ENCODE measurements around the gene CALR.
"Not testable (repeated sequence)": the region's sequence is repeated elsewhere in the genome, so short reads cannot be mapped to it uniquely, and the experiment has no call there.

Gene CALR

DNA sequence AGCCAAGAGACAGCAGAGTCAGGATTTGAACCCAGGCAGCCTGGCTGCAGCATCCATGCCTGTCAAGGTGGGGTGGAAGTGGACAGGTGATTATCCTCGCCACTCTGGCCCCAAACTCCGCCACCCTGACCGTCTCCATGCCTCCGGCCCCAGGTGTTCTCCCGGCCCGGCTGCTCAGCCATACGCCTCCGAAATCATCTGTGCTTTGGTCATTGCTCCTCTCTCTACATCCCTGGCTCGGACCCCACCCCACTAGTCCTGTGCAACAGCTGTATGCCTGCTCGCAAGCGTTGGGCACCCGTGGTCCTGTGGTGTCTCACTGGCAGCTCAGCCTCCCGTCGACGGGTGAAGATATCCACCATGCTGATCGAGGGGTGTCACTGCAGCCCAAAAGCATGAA is 34.8 kb downstream of the CALR start:
- Histone ChIP-seq H2AFZ (ENCODE audit: low read depth, low read length, severe bottlenecking) (no peak overlapping the region), H3F3A (ENCODE audit: insufficient read depth) (no peaks in the 10 kb centered on the region), H3K9me3 (ENCODE audit: insufficient read depth, low read length) (no peaks in the 10 kb centered on the region), H3K27ac (ENCODE audit: low read depth, low read length) (no peak overlapping the region), H3K9me2 (replicated peaks; ENCODE audit: insufficient read depth, low read length) (no peaks in the 10 kb centered on the region), H3K4me2 (ENCODE audit: low read depth, low read length, poor library complexity, severe bottlenecking) (no peak overlapping the region), H3K27me3 (ENCODE audit: low read length) (no peaks in the 10 kb centered on the region), H3K79me2 (ENCODE audit: insufficient read depth, low read length) (no peaks in the 10 kb centered on the region), H3K4me3 (ENCODE audit: insufficient read depth, low read length, poor library complexity, severe bottlenecking) (no peak overlapping the region), H4K20me1 (ENCODE audit: low read depth, low read length) (no peaks in the 10 kb centered on the region), H3K9ac (ENCODE audit: low read length) (no peak overlapping the region), H3K36me3 (ENCODE audit: low read length) (no peaks in the 10 kb centered on the region)
- no peak for TF ChIP-seq EZH2phosphoT487 (conservative IDR thresholded peaks at IDR 0.05; ENCODE audit: low read length)
- TF ChIP-seq, protein P1, sequence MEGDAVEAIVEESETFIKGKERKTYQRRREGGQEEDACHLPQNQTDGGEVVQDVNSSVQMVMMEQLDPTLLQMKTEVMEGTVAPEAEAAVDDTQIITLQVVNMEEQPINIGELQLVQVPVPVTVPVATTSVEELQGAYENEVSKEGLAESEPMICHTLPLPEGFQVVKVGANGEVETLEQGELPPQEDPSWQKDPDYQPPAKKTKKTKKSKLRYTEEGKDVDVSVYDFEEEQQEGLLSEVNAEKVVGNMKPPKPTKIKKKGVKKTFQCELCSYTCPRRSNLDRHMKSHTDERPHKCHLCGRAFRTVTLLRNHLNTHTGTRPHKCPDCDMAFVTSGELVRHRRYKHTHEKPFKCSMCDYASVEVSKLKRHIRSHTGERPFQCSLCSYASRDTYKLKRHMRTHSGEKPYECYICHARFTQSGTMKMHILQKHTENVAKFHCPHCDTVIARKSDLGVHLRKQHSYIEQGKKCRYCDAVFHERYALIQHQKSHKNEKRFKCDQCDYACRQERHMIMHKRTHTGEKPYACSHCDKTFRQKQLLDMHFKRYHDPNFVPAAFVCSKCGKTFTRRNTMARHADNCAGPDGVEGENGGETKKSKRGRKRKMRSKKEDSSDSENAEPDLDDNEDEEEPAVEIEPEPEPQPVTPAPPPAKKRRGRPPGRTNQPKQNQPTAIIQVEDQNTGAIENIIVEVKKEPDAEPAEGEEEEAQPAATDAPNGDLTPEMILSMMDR (IDR thresholded peaks at IDR 0.05; ENCODE audit: insufficient read depth, low read length, poor library complexity, severe bottlenecking): no peak

DNA sequence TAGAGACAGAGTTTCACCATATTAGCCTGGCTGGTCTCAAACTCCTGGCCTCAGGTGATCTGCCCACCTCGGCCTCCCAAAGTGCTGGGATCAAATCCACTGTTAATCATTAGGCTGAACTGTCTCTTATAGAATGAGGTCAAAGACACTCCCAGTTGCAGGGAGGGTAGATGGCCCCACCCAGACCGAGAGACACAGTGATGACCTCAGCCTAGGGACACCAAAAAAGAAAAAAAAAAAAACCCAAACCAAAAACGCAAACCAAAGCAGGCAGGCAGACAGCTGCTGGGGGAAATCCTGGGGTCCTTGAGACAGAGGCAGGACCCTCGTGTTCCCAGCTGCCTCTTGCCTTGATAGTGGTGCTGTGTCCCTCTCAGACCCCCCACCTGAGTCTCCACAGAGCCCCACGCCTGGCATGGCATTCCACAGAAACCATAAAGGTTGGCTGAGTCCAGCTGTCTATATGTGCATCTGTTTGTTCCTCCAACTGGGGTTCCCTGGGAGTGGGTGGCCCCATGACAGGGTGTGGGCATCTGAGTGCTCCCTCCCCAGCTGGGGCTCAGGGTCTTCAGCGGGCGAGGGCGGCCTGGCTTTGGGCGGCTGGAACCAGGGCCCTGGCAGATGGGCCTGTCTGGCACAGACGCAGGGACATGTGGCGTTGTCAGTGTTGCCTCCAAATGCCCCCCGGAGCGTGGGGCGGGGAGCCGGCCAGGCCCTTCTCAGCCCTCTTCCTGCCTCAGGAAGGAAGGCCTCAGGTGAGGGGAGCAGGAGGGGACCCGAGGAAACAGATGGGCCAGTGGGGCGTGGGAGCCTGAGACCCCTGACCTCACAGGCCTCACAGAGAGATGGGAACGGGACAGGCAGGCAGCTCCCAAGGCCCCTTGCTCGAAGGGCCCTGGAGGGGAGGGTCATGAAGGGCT is 36.2 kb downstream of the CALR start:
- TF ChIP-seq EZH2phosphoT487 (conservative IDR thresholded peaks at IDR 0.05; ENCODE audit: low read length): no peak
- TF ChIP-seq, protein P1 (IDR thresholded peaks at IDR 0.05; ENCODE audit: insufficient read depth, low read length, poor library complexity, severe bottlenecking): no peak
- Histone ChIP-seq H3K9me3 (ENCODE audit: insufficient read depth, low read length) (no peaks in the 10 kb centered on the region), H3K9me2 (replicated peaks; ENCODE audit: insufficient read depth, low read length) (no peaks in the 10 kb centered on the region), H3K79me2 (ENCODE audit: insufficient read depth, low read length) (no peaks in the 10 kb centered on the region), H4K20me1 (ENCODE audit: low read depth, low read length) (no peaks in the 10 kb centered on the region), H3K27me3 (ENCODE audit: low read length) (no peaks in the 10 kb centered on the region), H3K27ac (ENCODE audit: low read depth, low read length) (no peak overlapping the region), H3F3A (ENCODE audit: insufficient read depth) (no peaks in the 10 kb centered on the region), H3K4me3 (ENCODE audit: insufficient read depth, low read length, poor library complexity, severe bottlenecking) (no peak overlapping the region), H3K9ac (ENCODE audit: low read length) (no peak overlapping the region), H3K36me3 (ENCODE audit: low read length) (no peaks in the 10 kb centered on the region), H3K4me2 (ENCODE audit: low read depth, low read length, poor library complexity, severe bottlenecking) (no peak overlapping the region), H2AFZ (ENCODE audit: low read depth, low read length, severe bottlenecking) (no peak overlapping the region)

DNA sequence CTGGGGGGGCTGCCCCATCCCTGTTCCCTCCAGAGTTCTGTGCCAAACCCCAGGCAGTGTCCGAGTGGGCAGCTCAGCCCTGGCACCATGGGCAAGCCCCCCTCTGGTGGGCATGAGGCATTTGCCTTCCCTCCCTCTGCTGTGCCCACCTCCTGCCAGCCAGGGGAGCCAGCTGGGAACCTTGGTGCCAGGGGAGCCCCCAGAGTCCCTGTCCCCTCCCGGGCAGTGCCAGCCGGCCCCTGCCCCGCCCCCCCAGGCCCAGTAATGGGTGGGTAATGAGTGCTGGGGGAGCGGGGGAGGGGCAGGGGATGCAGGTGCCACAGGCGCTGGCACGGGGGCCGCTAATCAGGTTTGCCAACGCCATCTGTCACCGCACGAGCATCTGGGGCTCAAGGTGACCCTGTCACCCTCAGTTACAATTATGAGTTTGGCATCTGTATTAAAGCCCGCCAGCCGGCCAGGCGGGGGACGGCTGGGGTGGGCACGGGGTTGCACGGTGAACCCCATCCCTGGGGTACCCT is 36.9 kb downstream of the CALR start:
- no peaks in the 10 kb centered on the region for H3K79me2 ChIP-seq (ENCODE audit: insufficient read depth, low read length)
- no peaks in the 10 kb centered on the region for H4K20me1 ChIP-seq (ENCODE audit: low read depth, low read length)
- H3K27ac ChIP-seq (ENCODE audit: low read depth, low read length): no peak overlapping the region
- no peak overlapping the region for H3K4me2 ChIP-seq (ENCODE audit: low read depth, low read length, poor library complexity, severe bottlenecking)
- no peaks in the 10 kb centered on the region for H3K36me3 ChIP-seq (ENCODE audit: low read length)
- H2AFZ ChIP-seq (ENCODE audit: low read depth, low read length, severe bottlenecking): no peak overlapping the region
- no peaks in the 10 kb centered on the region for H3K9me2 ChIP-seq (replicated peaks; ENCODE audit: insufficient read depth, low read length)
- H3K27me3 ChIP-seq (ENCODE audit: low read length): no peaks in the 10 kb centered on the region
- H3K9ac ChIP-seq (ENCODE audit: low read length): no peak overlapping the region
- no peak overlapping the region for H3K4me3 ChIP-seq (ENCODE audit: insufficient read depth, low read length, poor library complexity, severe bottlenecking)
- no peaks in the 10 kb centered on the region for H3K9me3 ChIP-seq (ENCODE audit: insufficient read depth, low read length)
- H3F3A ChIP-seq (ENCODE audit: insufficient read depth): no peaks in the 10 kb centered on the region
- TF ChIP-seq EZH2phosphoT487 (conservative IDR thresholded peaks at IDR 0.05; ENCODE audit: low read length): no peak
- TF ChIP-seq, protein P1 (IDR thresholded peaks at IDR 0.05; ENCODE audit: insufficient read depth, low read length, poor library complexity, severe bottlenecking): no peak

DNA sequence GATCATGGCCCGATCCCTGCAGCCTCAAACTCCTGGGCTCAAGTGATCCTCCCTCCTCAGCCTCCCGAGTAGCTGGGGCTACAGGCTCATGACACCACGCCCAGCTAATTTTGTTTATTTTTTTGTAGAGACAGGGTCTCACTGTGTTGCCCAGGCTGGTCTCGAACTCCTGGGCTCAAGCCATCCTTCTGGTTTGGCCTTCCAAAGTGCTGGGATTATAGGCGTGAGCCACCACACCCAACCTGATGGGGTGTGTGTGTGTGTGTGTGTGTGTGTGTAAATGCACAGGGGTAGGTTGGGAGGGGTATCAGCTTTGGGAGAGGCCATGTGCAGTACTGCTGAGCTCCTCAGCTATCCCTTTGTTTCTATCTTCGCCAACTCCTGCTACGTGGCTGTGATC is 37.7 kb downstream of the CALR start:
- H2AFZ ChIP-seq (ENCODE audit: low read depth, low read length, severe bottlenecking); H3K36me3 ChIP-seq (ENCODE audit: low read length): not testable (repeated sequence)

More for the DNA sequence above, 37.7 kb downstream of the CALR start:
- not testable (repeated sequence) for H3K27ac ChIP-seq (ENCODE audit: low read depth, low read length); H3K27me3 ChIP-seq (ENCODE audit: low read length); H3K79me2 ChIP-seq (ENCODE audit: insufficient read depth, low read length); H3K9me3 ChIP-seq (ENCODE audit: insufficient read depth, low read length); H3K4me3 ChIP-seq (ENCODE audit: insufficient read depth, low read length, poor library complexity, severe bottlenecking); H3K9me2 ChIP-seq (replicated peaks; ENCODE audit: insufficient read depth, low read length); H3K4me2 ChIP-seq (ENCODE audit: low read depth, low read length, poor library complexity, severe bottlenecking); H3K9ac ChIP-seq (ENCODE audit: low read length); H4K20me1 ChIP-seq (ENCODE audit: low read depth, low read length); H3F3A ChIP-seq (ENCODE audit: insufficient read depth)
